ENCODE data around the gene MRNIP.

Gene MRNIP

GRCh38 chr5:179893076-179893957 lies 34.7 kb upstream of the MRNIP start:
- no peak for TF ChIP-seq FOXP2 (optimal IDR thresholded peaks at IDR 0.05; ENCODE audit: borderline replicate concordance, extremely low read depth, extremely low read length, insufficient read depth)
- no peak for TF ChIP-seq TAF1 (IDR thresholded peaks at IDR 0.05; ENCODE audit: borderline replicate concordance, insufficient read depth, low read length)
- no peak for TF ChIP-seq POLR2AphosphoS5 (IDR thresholded peaks at IDR 0.05; ENCODE audit: low read depth, low read length)
- no peak for TF ChIP-seq REST (IDR thresholded peaks at IDR 0.05; ENCODE audit: insufficient read depth in 1 of 2, low read depth in 2 of 2, low read length in 2 of 2)
- TF ChIP-seq SIN3A (IDR thresholded peaks at IDR 0.05; ENCODE audit: borderline replicate concordance, insufficient read depth, low read length) = no peak

DNA sequence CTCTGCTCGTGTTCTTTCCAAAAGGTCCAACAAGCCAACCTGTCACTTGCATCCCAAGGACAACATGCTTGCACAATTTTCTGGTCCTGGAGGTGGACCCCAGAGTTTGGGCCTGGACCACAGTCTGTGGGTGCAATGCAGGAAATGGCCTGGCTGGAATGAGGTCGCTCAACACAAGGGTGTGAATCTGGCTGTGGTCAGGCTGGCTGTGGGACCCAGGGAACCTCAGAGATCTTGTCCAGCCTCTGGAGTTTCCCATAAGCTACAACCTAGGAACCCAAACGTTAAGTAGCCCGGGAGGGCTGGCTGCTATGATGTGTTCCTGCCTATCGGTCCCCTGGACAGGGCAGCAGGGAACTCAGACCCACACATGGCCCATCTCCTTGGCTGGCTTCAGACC lies 33.6 kb upstream of the MRNIP start:
- no peak for TF ChIP-seq POLR2AphosphoS5 (IDR thresholded peaks at IDR 0.05; ENCODE audit: low read depth, low read length)
- no peak for TF ChIP-seq FOXP2 (optimal IDR thresholded peaks at IDR 0.05; ENCODE audit: borderline replicate concordance, extremely low read depth, extremely low read length, insufficient read depth)
- no peak for TF ChIP-seq REST (IDR thresholded peaks at IDR 0.05; ENCODE audit: insufficient read depth in 1 of 2, low read depth in 2 of 2, low read length in 2 of 2)
- TF ChIP-seq SIN3A (IDR thresholded peaks at IDR 0.05; ENCODE audit: borderline replicate concordance, insufficient read depth, low read length) = no peak
- TF ChIP-seq TAF1 (IDR thresholded peaks at IDR 0.05; ENCODE audit: borderline replicate concordance, insufficient read depth, low read length) = no peak

GRCh38 chr5:179890751-179891682 lies 32.4 kb upstream of the MRNIP start:
- TF ChIP-seq TAF1 (IDR thresholded peaks at IDR 0.05; ENCODE audit: borderline replicate concordance, insufficient read depth, low read length) (no peak), FOXP2 (optimal IDR thresholded peaks at IDR 0.05; ENCODE audit: borderline replicate concordance, extremely low read depth, extremely low read length, insufficient read depth) (no peak), SIN3A (IDR thresholded peaks at IDR 0.05; ENCODE audit: borderline replicate concordance, insufficient read depth, low read length) (no peak), POLR2AphosphoS5 (IDR thresholded peaks at IDR 0.05; ENCODE audit: low read depth, low read length) (no peak), REST (IDR thresholded peaks at IDR 0.05; ENCODE audit: insufficient read depth in 1 of 2, low read depth in 2 of 2, low read length in 2 of 2) (no peak)

GRCh38 chr5:179889885-179890284 lies 31.3 kb upstream of the MRNIP start:
- no peak for TF ChIP-seq REST (IDR thresholded peaks at IDR 0.05; ENCODE audit: insufficient read depth in 1 of 2, low read depth in 2 of 2, low read length in 2 of 2)
- TF ChIP-seq TAF1 (IDR thresholded peaks at IDR 0.05; ENCODE audit: borderline replicate concordance, insufficient read depth, low read length) = no peak
- no peak for TF ChIP-seq FOXP2 (optimal IDR thresholded peaks at IDR 0.05; ENCODE audit: borderline replicate concordance, extremely low read depth, extremely low read length, insufficient read depth)
- no peak for TF ChIP-seq POLR2AphosphoS5 (IDR thresholded peaks at IDR 0.05; ENCODE audit: low read depth, low read length)
- TF ChIP-seq SIN3A (IDR thresholded peaks at IDR 0.05; ENCODE audit: borderline replicate concordance, insufficient read depth, low read length) = no peak

All from PFSK-1 (cell line).